Liver (tissue), 9 donors: ENCODE data around the gene SPAG9. TPM values are rescaled to one million over a fixed set of nuclear protein-coding genes. Genes with fewer than 3 reads are reported as not detected.

Experiments used
- DNase-seq: peaks from one replicate; pipeline ENCODE4 v3.0.0-alpha.2; 2017; ENCODE audit warnings: low spot score
- H3K27ac ChIP-seq, 2 donors: one replicate each; pipeline ENCODE4 v1.7.0; 2013; ENCODE audit warnings: inconsistent platforms in 2 of 2, low read length in 2 of 2, control low read depth in 1 of 2, low read depth in 1 of 2, mild to moderate bottlenecking in 1 of 2
- H3K27me3 ChIP-seq, 4 donors: one replicate each; pipeline versions ENCODE4 v1.6.1 to v1.7.0; 2013; ENCODE audit warnings: low read length in 3 of 4, inconsistent platforms in 1 of 4, mild to moderate bottlenecking in 1 of 4, moderate library complexity in 1 of 4; ENCODE audit not compliant: control insufficient read depth in 4 of 4, insufficient read depth in 4 of 4
- H3K36me3 ChIP-seq, 4 donors: one replicate each; pipeline versions ENCODE4 v1.6.1 to v1.7.0; 2013; ENCODE audit warnings: low read length in 3 of 4, mild to moderate bottlenecking in 3 of 4, low read depth in 1 of 4, moderate library complexity in 1 of 4; ENCODE audit not compliant: control insufficient read depth in 4 of 4, insufficient read depth in 3 of 4
- H3K4me1 ChIP-seq, 4 donors: one replicate each; pipeline versions ENCODE4 v1.6.1 to v1.7.0; 2013; ENCODE audit warnings: low read length in 3 of 4, mild to moderate bottlenecking in 3 of 4, moderate library complexity in 1 of 4; ENCODE audit not compliant: control insufficient read depth in 4 of 4, insufficient read depth in 4 of 4
- H3K4me3 ChIP-seq, 3 donors: one replicate each; pipeline versions ENCODE4 v1.6.1 to v1.7.0; 2013; ENCODE audit warnings: low read length in 3 of 3, control low read depth in 1 of 3, low read depth in 1 of 3, mild to moderate bottlenecking in 1 of 3
- H3K9ac ChIP-seq, 2 donors: one replicate each; pipeline ENCODE4 v1.7.0; 2013; ENCODE audit warnings: low read length in 2 of 2, mild to moderate bottlenecking in 2 of 2, moderate library complexity in 2 of 2, control low read depth in 1 of 2, low read depth in 1 of 2
- H3K9me3 ChIP-seq, 4 donors: one replicate each; pipeline versions ENCODE4 v1.6.1 to v1.7.0; 2013; ENCODE audit warnings: low read length in 3 of 4; ENCODE audit not compliant: control insufficient read depth in 4 of 4
- EGR1 ChIP-seq, 2 donors: IDR thresholded peaks; 2 replicates each; pipeline ENCODE4 v1.6.1; 2016 to 2018; ENCODE audit warnings: antibody characterized with exemption in 2 of 2, low read depth in 2 of 2
- FOXA1 ChIP-seq: IDR thresholded peaks from 2 replicates; pipeline ENCODE4 v1.6.1; 2016; ENCODE audit warnings: antibody characterized with exemption
- FOXA2 ChIP-seq: IDR thresholded peaks from 2 replicates; pipeline ENCODE4 v1.6.1; 2016; ENCODE audit warnings: antibody characterized with exemption
- GABPA ChIP-seq, 2 donors: IDR thresholded peaks in 1 of 2; conservative IDR thresholded peaks in 1 of 2; 2 replicates each; pipeline ENCODE4 v1.6.1; 2016; ENCODE audit warnings: antibody characterized with exemption in 2 of 2, mild to moderate bottlenecking in 1 of 2, moderate library complexity in 1 of 2
- HNF4G ChIP-seq: IDR thresholded peaks from 2 replicates; pipeline ENCODE4 v1.6.1; 2016; ENCODE audit warnings: antibody characterized with exemption
- JUND ChIP-seq, 2 donors: IDR thresholded peaks; 2 replicates each; pipeline ENCODE4 v1.6.1; 2016; ENCODE audit warnings: antibody characterized with exemption in 2 of 2
- RAD21 ChIP-seq, 2 donors: IDR thresholded peaks; 2 replicates each; pipeline ENCODE4 v1.6.1; 2016; ENCODE audit warnings: antibody characterized with exemption in 2 of 2, mild to moderate bottlenecking in 2 of 2
- RXRA ChIP-seq, 2 donors: IDR thresholded peaks; 2 replicates each; pipeline ENCODE4 v1.6.1; 2017 to 2018; ENCODE audit warnings: antibody characterized with exemption in 2 of 2, mild to moderate bottlenecking in 1 of 2
- SP1 ChIP-seq: IDR thresholded peaks from 2 replicates; pipeline ENCODE4 v1.6.1; 2018; ENCODE audit warnings: antibody characterized with exemption, mild to moderate bottlenecking
- TAF1 ChIP-seq: conservative IDR thresholded peaks from 2 replicates; pipeline ENCODE4 v1.6.1; 2016; ENCODE audit warnings: antibody characterized with exemption, mild to moderate bottlenecking
- YY1 ChIP-seq: IDR thresholded peaks from 2 replicates; pipeline ENCODE4 v1.6.1; 2016; ENCODE audit warnings: antibody characterized with exemption, mild to moderate bottlenecking
- WGBS: extraction: QIAGEN DNeasy Blood & Tissue Kit; methylation state at CpG from one replicate; pipeline ENCODE4 v1.1.7; 2013; 5-methylcytosine and 5-hydroxymethylcytosine counted together
- polyA plus RNA-seq, 2 donors: library from polyadenylated mRNA; stranded (reverse) in 1 of 2; unstranded in 1 of 2; fragments of 200-250 nt in 1 of 2; fragments of >200 nt in 1 of 2; fragmentation: Nextera tagmentation in 1 of 2; extraction: Ambion mirVana in 1 of 2; gene quantifications; one replicate each; pipeline versions ENCODE4 v1.2.1 to v1.2.3, GENCODE V29; 2013 to 2015
- total RNA-seq, 2 donors: library from RNA; depleted of rRNA; stranded (reverse); fragments of >200 nt; gene quantifications; one replicate each; pipeline ENCODE4 v1.2.3, GENCODE V29; 2014
- TF ChIP-seq, protein P1 (sequence below): fragments of 150-350 bp; IDR thresholded peaks from 2 replicates; pipeline ENCODE4 v1.5.1; 2017; ENCODE audit warnings: improper control_type of control experiment, low read depth, low read length; ENCODE audit not compliant: missing input control
- TF ChIP-seq, protein P2 (sequence below): IDR thresholded peaks from 2 replicates; pipeline ENCODE4 v1.6.1; 2016; ENCODE audit warnings: antibody characterized with exemption
- TF ChIP-seq, protein P3 (sequence below): IDR thresholded peaks from 2 replicates; pipeline ENCODE4 v1.6.1; 2016; ENCODE audit warnings: antibody characterized with exemption, mild to moderate bottlenecking
- TF ChIP-seq, protein P4 (sequence below): IDR thresholded peaks from 2 replicates; pipeline ENCODE4 v1.6.1; 2016; ENCODE audit warnings: antibody characterized with exemption
- TF ChIP-seq, protein P5 (sequence below): IDR thresholded peaks from 2 replicates; pipeline ENCODE4 v1.6.1; 2016; ENCODE audit warnings: antibody characterized with exemption
- donor health status: healthy.
- donor health status: healthy.
- donor health status: healthy.
- donor health status: healthy.
- donor health status: healthy.

Gene SPAG9, protein sequence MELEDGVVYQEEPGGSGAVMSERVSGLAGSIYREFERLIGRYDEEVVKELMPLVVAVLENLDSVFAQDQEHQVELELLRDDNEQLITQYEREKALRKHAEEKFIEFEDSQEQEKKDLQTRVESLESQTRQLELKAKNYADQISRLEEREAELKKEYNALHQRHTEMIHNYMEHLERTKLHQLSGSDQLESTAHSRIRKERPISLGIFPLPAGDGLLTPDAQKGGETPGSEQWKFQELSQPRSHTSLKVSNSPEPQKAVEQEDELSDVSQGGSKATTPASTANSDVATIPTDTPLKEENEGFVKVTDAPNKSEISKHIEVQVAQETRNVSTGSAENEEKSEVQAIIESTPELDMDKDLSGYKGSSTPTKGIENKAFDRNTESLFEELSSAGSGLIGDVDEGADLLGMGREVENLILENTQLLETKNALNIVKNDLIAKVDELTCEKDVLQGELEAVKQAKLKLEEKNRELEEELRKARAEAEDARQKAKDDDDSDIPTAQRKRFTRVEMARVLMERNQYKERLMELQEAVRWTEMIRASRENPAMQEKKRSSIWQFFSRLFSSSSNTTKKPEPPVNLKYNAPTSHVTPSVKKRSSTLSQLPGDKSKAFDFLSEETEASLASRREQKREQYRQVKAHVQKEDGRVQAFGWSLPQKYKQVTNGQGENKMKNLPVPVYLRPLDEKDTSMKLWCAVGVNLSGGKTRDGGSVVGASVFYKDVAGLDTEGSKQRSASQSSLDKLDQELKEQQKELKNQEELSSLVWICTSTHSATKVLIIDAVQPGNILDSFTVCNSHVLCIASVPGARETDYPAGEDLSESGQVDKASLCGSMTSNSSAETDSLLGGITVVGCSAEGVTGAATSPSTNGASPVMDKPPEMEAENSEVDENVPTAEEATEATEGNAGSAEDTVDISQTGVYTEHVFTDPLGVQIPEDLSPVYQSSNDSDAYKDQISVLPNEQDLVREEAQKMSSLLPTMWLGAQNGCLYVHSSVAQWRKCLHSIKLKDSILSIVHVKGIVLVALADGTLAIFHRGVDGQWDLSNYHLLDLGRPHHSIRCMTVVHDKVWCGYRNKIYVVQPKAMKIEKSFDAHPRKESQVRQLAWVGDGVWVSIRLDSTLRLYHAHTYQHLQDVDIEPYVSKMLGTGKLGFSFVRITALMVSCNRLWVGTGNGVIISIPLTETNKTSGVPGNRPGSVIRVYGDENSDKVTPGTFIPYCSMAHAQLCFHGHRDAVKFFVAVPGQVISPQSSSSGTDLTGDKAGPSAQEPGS (N-terminal part only)
- 10 to 100 TPM; 24.5 to 94.0 TPM for total RNA-seq
- 10 to 100 TPM; 12.0 to 12.3 TPM for polyA plus RNA-seq

DNA sequence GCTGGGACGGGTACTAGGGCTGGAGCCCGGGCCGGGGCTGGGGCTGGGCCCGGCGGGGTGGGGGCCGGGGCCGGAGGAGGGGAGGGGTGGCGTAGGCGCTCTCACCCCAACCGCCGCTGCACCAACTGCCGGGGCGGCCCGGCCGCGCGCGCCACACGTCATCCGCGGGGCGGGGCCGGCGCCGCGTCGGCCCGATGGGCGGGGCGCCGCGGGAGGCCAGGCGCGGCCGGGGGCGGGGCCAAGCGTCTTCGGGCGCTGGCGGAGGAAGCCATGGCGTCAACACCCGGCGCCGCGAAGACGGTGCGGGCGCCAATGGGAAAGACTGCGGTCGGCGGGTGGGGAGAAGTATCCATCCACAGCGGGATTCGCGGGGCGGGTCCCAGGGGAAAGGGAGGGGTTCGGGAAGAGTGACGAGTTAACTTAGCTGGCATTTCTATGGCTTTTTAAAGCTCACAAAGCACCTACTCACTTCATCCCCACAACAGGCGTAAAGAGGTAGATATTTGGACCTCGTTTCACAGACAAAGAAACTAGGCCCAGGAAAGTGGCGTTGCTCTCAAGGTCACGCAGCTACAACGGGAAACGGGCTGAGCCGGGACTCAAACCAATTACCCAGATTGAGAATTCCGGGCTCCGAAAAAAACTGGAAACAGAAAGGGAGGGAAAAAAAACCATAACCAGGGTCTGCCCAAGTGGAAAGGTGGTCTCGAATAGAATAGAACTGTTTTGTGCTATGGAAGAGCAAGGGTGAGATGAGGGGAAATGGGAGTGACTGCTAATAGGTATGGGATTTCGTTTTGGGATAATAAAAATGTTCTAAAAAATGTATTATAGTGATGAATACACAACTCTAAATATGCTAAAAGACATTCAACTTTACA is at the start of gene SPAG9:
Gene SPAG9 (minus strand): TSS at position 130 of the 881 bp plus-strand sequence. CDS start 212 bp downstream, outside the sequence.
- H3K27ac ChIP-seq: peak within 1 kb of the TSS; percentile 97 to 98
- H3K36me3 ChIP-seq: no peaks in the 10 kb centered on the region
- peaks cover 5 to 45% (median 35%) of the 10 kb centered on the region in 4 donors for H3K4me1 ChIP-seq
- no peaks in the 10 kb centered on the region for H3K9me3 ChIP-seq
- no peaks in the 10 kb centered on the region for H3K27me3 ChIP-seq
- TF ChIP-seq RAD21 (IDR thresholded peaks at IDR 0.05) (no peak), HNF4G (no peak), FOXA2 (no peak), GABPA (IDR thresholded peaks at IDR 0.05 in 1 of 2, conservative IDR thresholded peaks at IDR 0.05 in 1 of 2) (peak in 1 of 2 donors; percentile 36), JUND (IDR thresholded peaks at IDR 0.05) (peak in 1 of 2 donors; percentile 15), EGR1 (IDR thresholded peaks at IDR 0.05; ENCODE audit: low read depth in 2 of 2) (no peak), FOXA1 (no peak), TAF1 (no peak), SP1 (peak; percentile 67), RXRA (IDR thresholded peaks at IDR 0.05) (peak in 1 of 2 donors; percentile 7), YY1 (peak; percentile 89)
- TF ChIP-seq, protein P1, sequence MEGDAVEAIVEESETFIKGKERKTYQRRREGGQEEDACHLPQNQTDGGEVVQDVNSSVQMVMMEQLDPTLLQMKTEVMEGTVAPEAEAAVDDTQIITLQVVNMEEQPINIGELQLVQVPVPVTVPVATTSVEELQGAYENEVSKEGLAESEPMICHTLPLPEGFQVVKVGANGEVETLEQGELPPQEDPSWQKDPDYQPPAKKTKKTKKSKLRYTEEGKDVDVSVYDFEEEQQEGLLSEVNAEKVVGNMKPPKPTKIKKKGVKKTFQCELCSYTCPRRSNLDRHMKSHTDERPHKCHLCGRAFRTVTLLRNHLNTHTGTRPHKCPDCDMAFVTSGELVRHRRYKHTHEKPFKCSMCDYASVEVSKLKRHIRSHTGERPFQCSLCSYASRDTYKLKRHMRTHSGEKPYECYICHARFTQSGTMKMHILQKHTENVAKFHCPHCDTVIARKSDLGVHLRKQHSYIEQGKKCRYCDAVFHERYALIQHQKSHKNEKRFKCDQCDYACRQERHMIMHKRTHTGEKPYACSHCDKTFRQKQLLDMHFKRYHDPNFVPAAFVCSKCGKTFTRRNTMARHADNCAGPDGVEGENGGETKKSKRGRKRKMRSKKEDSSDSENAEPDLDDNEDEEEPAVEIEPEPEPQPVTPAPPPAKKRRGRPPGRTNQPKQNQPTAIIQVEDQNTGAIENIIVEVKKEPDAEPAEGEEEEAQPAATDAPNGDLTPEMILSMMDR: no peak
- TF ChIP-seq, protein P2, sequence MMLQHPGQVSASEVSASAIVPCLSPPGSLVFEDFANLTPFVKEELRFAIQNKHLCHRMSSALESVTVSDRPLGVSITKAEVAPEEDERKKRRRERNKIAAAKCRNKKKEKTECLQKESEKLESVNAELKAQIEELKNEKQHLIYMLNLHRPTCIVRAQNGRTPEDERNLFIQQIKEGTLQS: no peak
- TF ChIP-seq, protein P3, sequence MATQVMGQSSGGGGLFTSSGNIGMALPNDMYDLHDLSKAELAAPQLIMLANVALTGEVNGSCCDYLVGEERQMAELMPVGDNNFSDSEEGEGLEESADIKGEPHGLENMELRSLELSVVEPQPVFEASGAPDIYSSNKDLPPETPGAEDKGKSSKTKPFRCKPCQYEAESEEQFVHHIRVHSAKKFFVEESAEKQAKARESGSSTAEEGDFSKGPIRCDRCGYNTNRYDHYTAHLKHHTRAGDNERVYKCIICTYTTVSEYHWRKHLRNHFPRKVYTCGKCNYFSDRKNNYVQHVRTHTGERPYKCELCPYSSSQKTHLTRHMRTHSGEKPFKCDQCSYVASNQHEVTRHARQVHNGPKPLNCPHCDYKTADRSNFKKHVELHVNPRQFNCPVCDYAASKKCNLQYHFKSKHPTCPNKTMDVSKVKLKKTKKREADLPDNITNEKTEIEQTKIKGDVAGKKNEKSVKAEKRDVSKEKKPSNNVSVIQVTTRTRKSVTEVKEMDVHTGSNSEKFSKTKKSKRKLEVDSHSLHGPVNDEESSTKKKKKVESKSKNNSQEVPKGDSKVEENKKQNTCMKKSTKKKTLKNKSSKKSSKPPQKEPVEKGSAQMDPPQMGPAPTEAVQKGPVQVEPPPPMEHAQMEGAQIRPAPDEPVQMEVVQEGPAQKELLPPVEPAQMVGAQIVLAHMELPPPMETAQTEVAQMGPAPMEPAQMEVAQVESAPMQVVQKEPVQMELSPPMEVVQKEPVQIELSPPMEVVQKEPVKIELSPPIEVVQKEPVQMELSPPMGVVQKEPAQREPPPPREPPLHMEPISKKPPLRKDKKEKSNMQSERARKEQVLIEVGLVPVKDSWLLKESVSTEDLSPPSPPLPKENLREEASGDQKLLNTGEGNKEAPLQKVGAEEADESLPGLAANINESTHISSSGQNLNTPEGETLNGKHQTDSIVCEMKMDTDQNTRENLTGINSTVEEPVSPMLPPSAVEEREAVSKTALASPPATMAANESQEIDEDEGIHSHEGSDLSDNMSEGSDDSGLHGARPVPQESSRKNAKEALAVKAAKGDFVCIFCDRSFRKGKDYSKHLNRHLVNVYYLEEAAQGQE: no peak
- TF ChIP-seq, protein P4, sequence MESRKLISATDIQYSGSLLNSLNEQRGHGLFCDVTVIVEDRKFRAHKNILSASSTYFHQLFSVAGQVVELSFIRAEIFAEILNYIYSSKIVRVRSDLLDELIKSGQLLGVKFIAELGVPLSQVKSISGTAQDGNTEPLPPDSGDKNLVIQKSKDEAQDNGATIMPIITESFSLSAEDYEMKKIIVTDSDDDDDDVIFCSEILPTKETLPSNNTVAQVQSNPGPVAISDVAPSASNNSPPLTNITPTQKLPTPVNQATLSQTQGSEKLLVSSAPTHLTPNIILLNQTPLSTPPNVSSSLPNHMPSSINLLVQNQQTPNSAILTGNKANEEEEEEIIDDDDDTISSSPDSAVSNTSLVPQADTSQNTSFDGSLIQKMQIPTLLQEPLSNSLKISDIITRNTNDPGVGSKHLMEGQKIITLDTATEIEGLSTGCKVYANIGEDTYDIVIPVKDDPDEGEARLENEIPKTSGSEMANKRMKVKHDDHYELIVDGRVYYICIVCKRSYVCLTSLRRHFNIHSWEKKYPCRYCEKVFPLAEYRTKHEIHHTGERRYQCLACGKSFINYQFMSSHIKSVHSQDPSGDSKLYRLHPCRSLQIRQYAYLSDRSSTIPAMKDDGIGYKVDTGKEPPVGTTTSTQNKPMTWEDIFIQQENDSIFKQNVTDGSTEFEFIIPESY: peak; percentile 40
- TF ChIP-seq, protein P5, sequence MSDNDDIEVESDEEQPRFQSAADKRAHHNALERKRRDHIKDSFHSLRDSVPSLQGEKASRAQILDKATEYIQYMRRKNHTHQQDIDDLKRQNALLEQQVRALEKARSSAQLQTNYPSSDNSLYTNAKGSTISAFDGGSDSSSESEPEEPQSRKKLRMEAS: no peak
- peak within 1 kb of the TSS; percentile 88 to 100 for H3K9ac ChIP-seq
- under 1% methylated on average over 68 of the region's 68 CpGs for WGBS
- DNase-seq: peak; percentile 91
- H3K4me3 ChIP-seq: peak within 1 kb of the TSS; percentile 74 to 100 (median 84)
